Neural cell (in vitro differentiated cells): ENCODE results near the gene SPATS2. TPM values are rescaled to one million over a fixed set of nuclear protein-coding genes. Genes with fewer than 3 reads are reported as not detected.

ENCODE experiments used
- H2AFZ ChIP-seq: fragments of 200-600, 300-800 bp; sonication (generic), shearing (Covaris generic); 2 replicates; pipeline ENCODE4 v1.6.0; 2014; ENCODE audit warnings: low read depth, mild to moderate bottlenecking, antibody characterized with exemption, low read length, moderate library complexity
- H3F3A ChIP-seq: fragments of 200-600 bp; shearing (Covaris generic); 2 replicates; pipeline ENCODE4 v1.6.1; 2016; ENCODE audit warnings: mild to moderate bottlenecking, moderate library complexity, mixed read lengths, antibody characterized with exemption, low read length; ENCODE audit not compliant: insufficient read depth, poor library complexity, severe bottlenecking
- H3K27ac ChIP-seq: fragments of 200-600, 300-800 bp; sonication (generic), shearing (Covaris generic); 2 replicates; pipeline ENCODE4 v1.5.1; 2014; ENCODE audit warnings: mild to moderate bottlenecking, low read length, moderate library complexity
- H3K27me3 ChIP-seq: fragments of 300-800, 200-600 bp; sonication (generic), shearing (Covaris generic); 2 replicates; pipeline ENCODE4 v1.6.0; 2014; ENCODE audit warnings: mild to moderate bottlenecking, low read depth, low read length, moderate library complexity; ENCODE audit not compliant: insufficient read depth
- H3K36me3 ChIP-seq: fragments of 300-800, 200-600 bp; sonication (generic), shearing (Covaris generic); 2 replicates; pipeline ENCODE4 v1.5.1; 2014; ENCODE audit warnings: mild to moderate bottlenecking, antibody characterized with exemption, low read length, moderate library complexity; ENCODE audit not compliant: insufficient read depth
- H3K4me2 ChIP-seq: fragments of 300-800, 200-600 bp; sonication (generic), shearing (Covaris generic); 2 replicates; pipeline ENCODE4 v1.6.0; 2014; ENCODE audit warnings: mild to moderate bottlenecking, low read length
- H3K4me3 ChIP-seq: fragments of 300-800, 200-600 bp; sonication (generic), shearing (Covaris generic); 2 replicates; pipeline ENCODE4 v1.5.1; 2014; ENCODE audit warnings: mild to moderate bottlenecking, low read length, moderate library complexity
- H3K79me2 ChIP-seq: fragments of 200-600 bp; shearing (Covaris generic); replicated peaks from 2 replicates; pipeline ENCODE4 v1.6.0; 2014; ENCODE audit warnings: mild to moderate bottlenecking, low read length, moderate library complexity; ENCODE audit not compliant: insufficient read depth
- H3K9ac ChIP-seq: fragments of 300-800, 200-600 bp; sonication (generic), shearing (Covaris generic); 2 replicates; pipeline ENCODE4 v1.6.1; 2016; ENCODE audit warnings: mild to moderate bottlenecking, low read length, mixed read lengths
- H3K9me2 ChIP-seq: fragments of 200-600 bp; shearing (Covaris generic); 2 replicates; pipeline ENCODE4 v1.6.1; 2016; ENCODE audit warnings: mild to moderate bottlenecking, low read length, mixed read lengths; ENCODE audit not compliant: insufficient read depth
- H3K9me3 ChIP-seq: fragments of 200-600, 300-800 bp; sonication (generic), shearing (Covaris generic); 2 replicates; pipeline ENCODE4 v1.6.1; 2016; ENCODE audit warnings: mild to moderate bottlenecking, mixed run types, low read length, moderate library complexity, mixed read lengths
- H4K20me1 ChIP-seq: fragments of 200-600 bp; shearing (Covaris generic); 2 replicates; pipeline ENCODE4 v1.6.1; 2016; ENCODE audit warnings: mild to moderate bottlenecking, mixed run types; ENCODE audit not compliant: insufficient read depth
- CTCF ChIP-seq: fragments of 450-650 bp; IDR thresholded peaks from 2 replicates; pipeline ENCODE4 v1.5.1; 2014; ENCODE audit warnings: antibody characterized with exemption, mild to moderate bottlenecking, moderate library complexity; ENCODE audit not compliant: poor library complexity, severe bottlenecking
- EP300 ChIP-seq: fragments of 450-650 bp; conservative IDR thresholded peaks from 2 replicates; pipeline ENCODE4 v1.6.1; 2014; ENCODE audit warnings: antibody characterized with exemption, mild to moderate bottlenecking, moderate library complexity; ENCODE audit not compliant: poor library complexity, severe bottlenecking
- EZH2 ChIP-seq: fragments of 200-600, 300-800 bp; shearing (Covaris generic), sonication (generic); IDR thresholded peaks from 2 replicates; pipeline ENCODE4 v1.6.1; 2014; ENCODE audit warnings: antibody characterized with exemption, low read length, borderline replicate concordance, mild to moderate bottlenecking; ENCODE audit not compliant: insufficient read depth, poor library complexity, severe bottlenecking
- MXI1 ChIP-seq: fragments of 450-650 bp; conservative IDR thresholded peaks from 2 replicates; pipeline ENCODE4 v1.6.1; 2014; ENCODE audit warnings: antibody characterized with exemption, mild to moderate bottlenecking; ENCODE audit not compliant: poor library complexity, severe bottlenecking
- POLR2AphosphoS5 ChIP-seq: IDR thresholded peaks from 2 replicates; pipeline ENCODE4 v1.6.1; 2012
- RAD21 ChIP-seq: fragments of 450-650 bp; conservative IDR thresholded peaks from 2 replicates; pipeline ENCODE4 v1.6.1; 2014; ENCODE audit warnings: antibody characterized with exemption, mild to moderate bottlenecking, moderate library complexity
- SMC3 ChIP-seq: fragments of 450-650 bp; conservative IDR thresholded peaks from 2 replicates; pipeline ENCODE4 v1.6.1; 2014; ENCODE audit warnings: antibody characterized with exemption, mild to moderate bottlenecking, moderate library complexity; ENCODE audit not compliant: poor library complexity
- TAF1 ChIP-seq: IDR thresholded peaks from 2 replicates; pipeline ENCODE4 v1.6.1; 2012; ENCODE audit warnings: low read depth
- polyA plus RNA-seq: library from polyadenylated mRNA; depleted of rRNA; stranded (reverse); fragments of >200 nt; gene quantifications from 2 replicates; pipeline ENCODE4 v1.2.3, GENCODE V29; 2014
- TF ChIP-seq, protein P1 (sequence below): IDR thresholded peaks from 2 replicates; pipeline ENCODE4 v1.6.1; 2012; ENCODE audit warnings: borderline replicate concordance

Gene SPATS2
- polyA plus RNA-seq, 1 donor from 2014 or later: 58.4 TPM

DNA sequence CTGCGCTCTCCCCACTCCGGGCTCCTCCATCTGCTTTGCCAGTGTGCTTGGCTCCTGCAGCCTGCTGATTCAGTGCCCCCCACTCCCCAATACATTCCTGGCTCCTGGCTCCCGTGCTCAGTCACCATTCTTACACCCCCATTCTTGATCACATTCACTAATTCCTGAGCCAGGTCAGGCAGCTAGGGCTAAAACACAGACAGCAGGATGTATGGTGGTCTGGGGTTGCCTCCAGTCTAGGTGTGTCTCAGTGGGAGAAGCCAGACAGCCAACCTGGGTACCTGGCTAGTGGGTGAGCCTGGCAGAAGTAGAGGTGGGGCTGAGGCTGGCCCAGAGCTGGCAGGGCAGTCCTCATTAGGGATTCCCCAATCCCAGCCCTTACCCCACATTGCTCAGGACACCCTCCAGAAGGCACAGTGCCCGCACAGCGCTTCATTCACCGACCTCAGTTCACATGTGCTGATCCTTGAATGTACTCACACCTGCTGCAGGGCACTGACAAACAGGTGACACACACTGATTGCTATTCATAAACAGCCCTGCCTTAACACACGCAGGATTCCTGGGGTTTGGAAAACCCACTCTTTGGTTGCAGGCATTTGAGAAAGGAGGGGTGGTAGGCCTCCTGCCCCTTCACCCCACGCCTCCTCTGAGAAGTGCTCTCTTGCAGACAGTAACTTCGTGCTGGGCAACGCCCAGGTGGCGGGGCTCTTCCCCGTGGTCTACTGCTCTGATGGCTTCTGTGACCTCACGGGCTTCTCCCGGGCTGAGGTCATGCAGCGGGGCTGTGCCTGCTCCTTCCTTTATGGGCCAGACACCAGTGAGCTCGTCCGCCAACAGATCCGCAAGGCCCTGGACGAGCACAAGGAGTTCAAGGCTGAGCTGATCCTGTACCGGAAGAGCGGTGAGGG lies 173.2 kb downstream of the SPATS2 start:
- Histone ChIP-seq H3K9me3 (no peaks in the 10 kb centered on the region), H2AFZ (no peak overlapping the region), H3K4me3 (no peak overlapping the region), H3K27ac (no peak overlapping the region), H3K9me2 (no peaks in the 10 kb centered on the region), H3F3A (no peaks in the 10 kb centered on the region), H3K36me3 (no peaks in the 10 kb centered on the region), H3K27me3 (peaks cover 79% of the 10 kb centered on the region), H3K9ac (no peak overlapping the region), H3K4me2 (no peak overlapping the region), H3K79me2 (no peaks in the 10 kb centered on the region), H4K20me1 (no peaks in the 10 kb centered on the region)
- TF ChIP-seq, protein P1, sequence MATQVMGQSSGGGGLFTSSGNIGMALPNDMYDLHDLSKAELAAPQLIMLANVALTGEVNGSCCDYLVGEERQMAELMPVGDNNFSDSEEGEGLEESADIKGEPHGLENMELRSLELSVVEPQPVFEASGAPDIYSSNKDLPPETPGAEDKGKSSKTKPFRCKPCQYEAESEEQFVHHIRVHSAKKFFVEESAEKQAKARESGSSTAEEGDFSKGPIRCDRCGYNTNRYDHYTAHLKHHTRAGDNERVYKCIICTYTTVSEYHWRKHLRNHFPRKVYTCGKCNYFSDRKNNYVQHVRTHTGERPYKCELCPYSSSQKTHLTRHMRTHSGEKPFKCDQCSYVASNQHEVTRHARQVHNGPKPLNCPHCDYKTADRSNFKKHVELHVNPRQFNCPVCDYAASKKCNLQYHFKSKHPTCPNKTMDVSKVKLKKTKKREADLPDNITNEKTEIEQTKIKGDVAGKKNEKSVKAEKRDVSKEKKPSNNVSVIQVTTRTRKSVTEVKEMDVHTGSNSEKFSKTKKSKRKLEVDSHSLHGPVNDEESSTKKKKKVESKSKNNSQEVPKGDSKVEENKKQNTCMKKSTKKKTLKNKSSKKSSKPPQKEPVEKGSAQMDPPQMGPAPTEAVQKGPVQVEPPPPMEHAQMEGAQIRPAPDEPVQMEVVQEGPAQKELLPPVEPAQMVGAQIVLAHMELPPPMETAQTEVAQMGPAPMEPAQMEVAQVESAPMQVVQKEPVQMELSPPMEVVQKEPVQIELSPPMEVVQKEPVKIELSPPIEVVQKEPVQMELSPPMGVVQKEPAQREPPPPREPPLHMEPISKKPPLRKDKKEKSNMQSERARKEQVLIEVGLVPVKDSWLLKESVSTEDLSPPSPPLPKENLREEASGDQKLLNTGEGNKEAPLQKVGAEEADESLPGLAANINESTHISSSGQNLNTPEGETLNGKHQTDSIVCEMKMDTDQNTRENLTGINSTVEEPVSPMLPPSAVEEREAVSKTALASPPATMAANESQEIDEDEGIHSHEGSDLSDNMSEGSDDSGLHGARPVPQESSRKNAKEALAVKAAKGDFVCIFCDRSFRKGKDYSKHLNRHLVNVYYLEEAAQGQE: no peak
- no peak for TF ChIP-seq EZH2
- TF ChIP-seq MXI1: no peak
- TF ChIP-seq RAD21: no peak
- TF ChIP-seq SMC3: no peak
- TF ChIP-seq CTCF: no peak
- TF ChIP-seq TAF1: no peak
- no peak for TF ChIP-seq EP300
- no peak for TF ChIP-seq POLR2AphosphoS5

DNA sequence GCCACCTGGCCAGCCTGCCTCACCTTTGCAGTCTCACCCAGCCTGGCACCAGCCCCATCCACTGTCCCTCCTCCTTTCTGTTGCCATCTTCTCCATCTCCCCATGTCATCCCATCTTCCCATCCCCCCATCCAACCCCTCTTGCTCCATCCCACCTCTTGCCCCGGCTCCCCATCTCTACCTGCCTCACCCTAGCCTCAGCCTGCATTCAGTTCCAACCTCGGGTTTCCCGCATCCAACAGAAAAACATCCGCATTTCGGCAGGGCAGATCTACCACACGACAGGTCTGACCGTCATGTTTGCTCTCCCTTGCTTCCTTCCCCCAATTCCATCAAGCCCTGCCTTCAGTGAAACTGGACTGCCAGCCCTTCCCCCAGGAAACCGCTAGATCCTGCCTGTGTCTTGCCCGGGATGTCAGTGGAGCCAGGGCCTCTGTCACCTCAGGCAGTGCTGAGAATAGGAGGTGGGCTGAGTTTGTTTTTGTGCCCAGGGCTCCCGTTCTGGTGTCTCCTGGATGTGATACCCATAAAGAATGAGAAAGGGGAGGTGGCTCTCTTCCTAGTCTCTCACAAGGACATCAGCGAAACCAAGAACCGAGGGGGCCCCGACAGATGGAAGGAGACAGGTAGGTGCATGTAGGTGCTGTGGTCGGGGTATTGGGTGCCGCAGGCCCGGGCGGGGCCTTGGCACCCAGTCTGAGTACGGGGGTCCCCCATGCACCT lies 174.0 kb downstream of the SPATS2 start:
- Histone ChIP-seq H3K27me3 (peaks cover 77% of the 10 kb centered on the region), H3K4me2 (no peak overlapping the region), H3K9ac (no peak overlapping the region), H3K27ac (no peak overlapping the region), H2AFZ (no peak overlapping the region), H3F3A (no peaks in the 10 kb centered on the region), H3K36me3 (no peaks in the 10 kb centered on the region), H4K20me1 (no peaks in the 10 kb centered on the region), H3K79me2 (no peaks in the 10 kb centered on the region), H3K9me2 (no peaks in the 10 kb centered on the region), H3K4me3 (no peak overlapping the region), H3K9me3 (no peaks in the 10 kb centered on the region)
- TF ChIP-seq RAD21 (no peak), POLR2AphosphoS5 (no peak), CTCF (no peak), SMC3 (no peak), EZH2 (no peak), EP300 (no peak), TAF1 (no peak), MXI1 (no peak)
- TF ChIP-seq, protein P1: no peak
